COLO668 (cell line): ENCODE results near the gene B9D2.
"Not testable (repeated sequence)": the region's sequence is repeated elsewhere in the genome, so short reads cannot be mapped to it uniquely, and the experiment has no call there.

ENCODE experiments used
- DNase-seq: peaks from one replicate; lab custom pipeline; 2025; ENCODE audit not compliant: unreplicated experiment; lab: John Stamatoyannopoulos, UW

B9D2 gene, protein sequence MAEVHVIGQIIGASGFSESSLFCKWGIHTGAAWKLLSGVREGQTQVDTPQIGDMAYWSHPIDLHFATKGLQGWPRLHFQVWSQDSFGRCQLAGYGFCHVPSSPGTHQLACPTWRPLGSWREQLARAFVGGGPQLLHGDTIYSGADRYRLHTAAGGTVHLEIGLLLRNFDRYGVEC

GRCh38 chr19:41363753-41364523 lies at the start of gene B9D2:
TSS of gene B9D2 (minus strand) at chr19:41364149. CDS start at chr19:41363519, 630 bp downstream.
- DNase-seq, result peak; percentile 97

DNA sequence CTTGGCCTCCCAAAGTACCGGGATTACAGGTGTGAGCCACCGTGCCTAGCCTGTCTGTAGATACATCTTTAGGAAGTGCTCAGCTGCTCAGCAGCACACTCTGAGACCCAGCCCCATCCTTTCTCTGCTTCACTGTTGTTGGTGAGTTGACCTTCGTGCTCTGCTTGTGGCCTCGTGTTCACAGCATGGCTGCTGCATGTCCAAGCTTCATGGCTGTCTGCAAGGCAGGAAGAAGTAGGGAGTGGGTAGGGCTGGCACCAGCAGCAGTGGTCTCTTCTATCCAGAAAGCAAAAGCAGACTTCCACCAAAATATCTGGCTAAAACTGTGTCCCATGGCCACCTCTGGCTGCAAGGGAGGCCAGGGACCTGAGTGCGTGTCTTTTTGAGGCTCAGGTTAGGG lies 49.0 kb upstream of the B9D2 start:
- DNase-seq, result no peak

- no peak for DNase-seq
Observed at GRCh38 chr19:41411968-41412265, 48.0 kb upstream of the B9D2 start.

DNA sequence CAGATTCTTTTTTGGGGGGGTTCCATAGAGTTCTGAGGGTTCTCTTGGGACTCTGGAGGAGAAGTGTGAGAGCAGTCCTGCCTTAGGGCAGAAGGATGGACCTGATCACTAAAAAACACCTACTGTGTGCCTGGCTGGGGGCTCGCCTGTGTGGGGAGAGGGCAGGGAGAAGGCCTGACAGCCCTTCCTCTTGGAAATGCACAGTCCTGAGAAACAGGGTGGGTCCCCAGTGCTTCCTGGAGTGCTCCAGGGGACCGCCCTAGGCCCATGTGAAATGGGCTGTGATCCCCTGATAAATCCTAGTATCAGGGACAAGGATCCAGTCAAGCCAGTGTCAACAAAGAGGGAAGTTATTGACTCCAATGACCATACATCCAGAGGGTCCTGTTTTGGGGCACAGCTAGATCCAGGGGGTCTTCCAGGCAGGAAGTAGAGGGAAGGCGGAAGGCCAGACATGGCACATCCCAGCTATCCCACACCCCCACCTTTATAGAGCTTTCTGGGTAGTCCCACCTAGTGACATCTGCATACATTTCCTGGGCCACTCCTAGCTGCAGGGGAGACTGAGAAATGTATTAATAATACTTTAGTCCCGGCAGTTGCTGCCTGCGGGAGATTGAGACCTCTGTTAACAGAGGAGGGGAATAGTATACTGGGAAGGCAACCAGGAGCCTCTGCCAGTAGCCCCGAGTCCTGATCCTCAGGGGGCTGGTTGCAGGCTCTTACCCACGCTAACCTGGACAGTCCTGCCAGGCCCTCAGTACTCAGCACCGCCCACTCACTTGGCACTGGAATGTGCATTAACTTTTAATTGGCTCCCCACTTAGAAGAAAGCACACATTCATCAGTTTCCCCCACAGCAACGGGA lies 47.4 kb upstream of the B9D2 start:
- no peak for DNase-seq

GRCh38 chr19:41410336-41411054 lies 46.5 kb upstream of the B9D2 start:
- no peak for DNase-seq

DNA sequence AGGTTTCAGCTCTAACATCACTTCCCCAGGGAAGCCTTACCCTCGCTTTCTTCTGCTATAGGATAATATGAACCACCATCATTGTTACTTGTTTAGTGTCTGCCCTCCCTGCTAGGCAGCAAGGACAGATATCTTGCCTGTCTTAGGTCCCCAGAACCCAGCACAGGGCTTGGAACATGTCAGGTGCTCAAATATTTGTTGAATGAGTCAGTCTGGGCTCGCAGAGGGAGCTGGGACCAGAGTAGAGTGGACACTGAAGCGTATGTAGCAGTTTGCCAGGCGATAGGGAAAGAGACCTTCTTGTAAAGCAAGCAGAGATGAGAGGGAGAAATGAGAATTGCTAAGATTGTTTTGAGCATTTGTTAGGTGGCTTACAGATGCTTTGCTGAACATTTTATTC lies 45.3 kb upstream of the B9D2 start:
- DNase-seq, result peak; percentile 69

DNA sequence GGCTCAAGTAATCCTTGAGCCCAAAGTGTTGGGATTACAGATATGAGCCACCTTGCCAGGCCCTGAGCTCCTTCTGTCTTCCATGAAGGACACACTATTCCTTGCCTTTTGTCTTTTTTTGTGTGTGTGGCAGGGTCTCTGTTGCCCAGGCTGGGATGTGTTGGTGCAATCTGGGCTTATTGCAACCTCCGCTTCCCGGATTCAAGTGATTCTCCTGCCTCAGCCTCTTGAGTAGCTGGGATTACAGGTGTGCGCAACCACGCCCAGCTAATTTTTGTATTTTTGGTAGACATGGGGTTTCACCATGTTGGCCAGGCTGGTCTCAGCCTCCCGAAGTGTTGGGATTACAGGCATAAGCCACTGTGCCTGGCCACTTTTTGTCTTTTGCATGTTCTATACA lies 44.9 kb upstream of the B9D2 start:
- DNase-seq, result not testable (repeated sequence)

GRCh38 chr19:41408256-41408655 lies 44.3 kb upstream of the B9D2 start:
- no peak for DNase-seq

GRCh38 chr19:41407271-41407670 lies 43.3 kb upstream of the B9D2 start:
- no peak for DNase-seq

DNA sequence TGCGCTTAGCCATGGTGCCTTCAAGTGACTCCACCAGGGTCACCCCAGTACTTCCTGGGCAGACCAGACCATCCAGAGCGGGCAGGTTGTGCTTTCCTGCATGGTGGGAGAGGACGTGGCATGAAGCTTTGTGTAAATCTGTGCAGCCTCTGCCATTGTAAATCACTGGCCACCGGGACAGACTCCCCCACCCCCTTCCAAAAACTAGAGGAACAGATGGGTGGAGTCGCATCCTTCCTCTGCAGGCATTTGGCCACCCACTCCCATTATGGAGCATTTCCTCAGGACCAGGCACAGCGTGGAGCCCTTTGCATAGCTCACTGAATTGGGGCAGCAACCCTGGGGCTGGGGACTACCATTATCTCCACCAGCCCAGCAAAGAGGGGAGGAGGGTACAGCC lies 41.8 kb upstream of the B9D2 start:
- no peak for DNase-seq

DNA sequence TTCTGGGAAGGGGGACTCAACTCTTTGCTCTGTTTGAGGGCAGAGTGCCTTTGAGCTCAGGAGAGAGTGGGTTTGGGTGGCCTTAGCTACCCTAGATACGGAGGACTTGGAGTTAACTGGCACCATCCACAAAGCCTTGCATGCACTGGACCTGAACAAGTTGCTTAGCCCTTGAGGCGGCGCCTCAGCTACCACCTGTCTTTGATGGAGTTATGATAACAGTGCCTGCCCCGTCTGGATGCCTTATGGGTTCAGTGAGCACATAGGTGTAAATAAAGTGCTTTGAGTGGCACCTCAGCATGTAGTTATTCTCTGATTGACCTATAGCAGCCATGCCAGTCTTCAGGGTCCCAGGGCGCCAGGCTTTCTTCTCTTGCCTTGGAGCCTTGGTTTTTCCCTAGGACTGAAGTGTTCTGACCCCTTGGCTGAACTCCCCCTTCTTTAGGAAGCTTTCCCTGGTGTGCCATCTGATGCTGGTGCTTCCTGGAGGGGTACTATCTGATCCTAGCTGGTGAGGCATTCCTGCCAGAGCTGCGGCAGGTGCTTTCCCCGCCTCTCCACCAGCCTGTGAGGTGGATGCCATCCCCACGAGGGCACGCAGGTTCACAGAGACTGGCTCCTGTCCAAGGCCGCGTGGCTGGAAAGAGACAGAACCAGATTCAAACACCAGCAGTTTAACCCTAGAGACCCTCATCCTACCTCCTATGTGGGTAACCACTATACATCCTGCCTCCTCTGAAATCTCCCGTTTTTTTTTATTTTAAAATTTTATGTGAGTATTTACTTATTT lies 39.4 kb upstream of the B9D2 start:
- DNase-seq, result peak; percentile 42

GRCh38 chr19:41402010-41402409 lies 38.1 kb upstream of the B9D2 start:
- no peak for DNase-seq

GRCh38 chr19:41401483-41401882 lies 37.5 kb upstream of the B9D2 start:
- DNase-seq, result no peak

- no peak for DNase-seq
Observed at GRCh38 chr19:41399525-41399924, 35.6 kb upstream of the B9D2 start.

DNA sequence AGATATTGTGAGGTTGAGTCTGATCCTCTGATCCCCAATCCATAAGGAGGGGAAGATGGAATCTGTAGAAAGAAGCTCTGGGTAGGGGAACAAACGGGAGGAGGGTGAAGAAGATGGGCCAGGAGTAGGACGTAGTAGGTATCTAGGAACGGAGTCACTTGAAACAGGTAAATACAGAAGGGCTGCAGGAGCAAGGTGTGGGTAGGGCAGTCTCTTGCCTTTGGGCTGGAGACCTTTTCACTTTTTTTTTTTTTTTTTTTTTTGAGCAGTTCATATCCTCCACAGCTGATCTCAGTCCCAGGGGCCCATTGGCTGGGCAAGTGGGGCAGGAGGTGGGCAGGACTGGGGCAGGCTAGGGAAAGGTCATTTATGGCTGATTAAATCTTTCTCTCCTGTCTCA lies 35.1 kb upstream of the B9D2 start:
- DNase-seq, result no peak

DNA sequence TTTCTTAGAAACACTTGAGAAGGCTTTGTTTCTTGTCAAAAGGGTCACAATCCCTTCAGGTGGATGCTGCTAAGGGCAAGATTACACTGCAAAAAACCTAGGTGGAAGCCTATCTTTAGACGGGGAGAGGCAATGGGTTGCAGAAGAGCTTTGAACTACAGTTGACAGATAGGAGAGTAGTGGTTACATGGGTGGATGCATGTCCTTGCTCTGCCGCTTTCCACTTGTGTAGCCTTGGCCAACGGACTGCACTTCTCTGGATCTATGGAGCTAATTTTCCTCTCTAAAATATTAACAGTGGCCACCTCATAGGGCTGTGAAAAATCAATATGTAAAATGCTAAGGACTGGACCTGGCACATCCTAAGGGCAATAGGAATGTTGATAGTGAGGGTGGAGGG lies 34.6 kb upstream of the B9D2 start:
- no peak for DNase-seq

DNA sequence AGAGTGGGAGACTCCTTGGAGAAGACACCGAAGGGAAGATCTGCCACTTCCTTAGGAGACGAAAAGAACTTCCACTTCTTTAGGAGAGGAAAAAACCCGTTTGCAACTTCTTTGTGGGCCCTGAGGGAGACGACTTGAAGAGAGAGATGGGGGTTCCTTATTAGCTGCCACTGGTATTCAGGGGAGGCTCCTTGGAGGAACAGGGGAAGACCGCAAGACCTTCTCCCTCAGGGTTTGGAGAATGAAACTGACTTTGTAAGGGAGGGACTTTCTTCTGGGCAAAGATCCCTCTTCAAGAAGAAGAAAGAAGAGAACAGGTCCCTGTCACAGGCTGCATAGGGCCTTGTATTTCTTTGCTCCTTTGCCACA lies 34.1 kb upstream of the B9D2 start:
- no peak for DNase-seq

- peak; percentile 99 for DNase-seq
Observed at GRCh38 chr19:41397086-41398049, 33.4 kb upstream of the B9D2 start, which contains the start of the genes BCKDHA and EXOSC5. TSS of gene BCKDHA (plus strand) at chr19:41397818. CDS start at chr19:41397828, 10 bp downstream. TSS of gene EXOSC5 (minus strand) at chr19:41397359. CDS start at chr19:41397328, 31 bp downstream.

DNA sequence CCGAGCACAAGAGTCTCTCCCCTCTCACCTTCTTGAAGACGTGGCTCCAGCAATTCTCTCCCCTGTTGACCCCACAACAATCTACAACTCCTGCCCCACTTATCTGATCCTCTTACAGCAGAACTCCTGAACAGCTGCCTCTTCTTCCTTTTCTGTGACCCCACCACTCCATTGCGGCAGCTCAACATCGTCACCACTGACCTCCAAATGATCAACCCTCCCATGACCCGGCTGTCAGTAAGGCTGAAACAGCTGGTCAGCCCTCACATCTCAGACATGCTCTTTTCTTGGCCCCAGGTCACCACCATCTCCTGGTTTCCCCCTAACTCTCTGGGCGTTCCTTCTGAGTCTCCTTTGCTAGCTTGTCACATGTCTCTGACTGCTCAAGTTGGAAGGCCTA lies 31.4 kb upstream of the B9D2 start:
- no peak for DNase-seq
